Liver (tissue), 3 donors: Measurements from ENCODE around the gene SREBF2.

Experiments used
- CTCF ChIP-seq: fragments of 150-350 bp; IDR thresholded peaks from 2 replicates; pipeline ENCODE4 v1.5.1; 2017; ENCODE audit warnings: improper control_type of control experiment, low read depth, low read length; ENCODE audit not compliant: missing input control
- JUND ChIP-seq, 2 donors: IDR thresholded peaks; 2 replicates each; pipeline ENCODE4 v1.6.1; 2016; ENCODE audit warnings: antibody characterized with exemption in 2 of 2
- NR2F2 ChIP-seq: IDR thresholded peaks from 2 replicates; pipeline ENCODE4 v1.6.1; 2016; ENCODE audit warnings: antibody characterized with exemption
- RXRA ChIP-seq, 2 donors: IDR thresholded peaks; 2 replicates each; pipeline ENCODE4 v1.6.1; 2017 to 2018; ENCODE audit warnings: antibody characterized with exemption in 2 of 2, mild to moderate bottlenecking in 1 of 2
- YY1 ChIP-seq: IDR thresholded peaks from 2 replicates; pipeline ENCODE4 v1.6.1; 2016; ENCODE audit warnings: antibody characterized with exemption, mild to moderate bottlenecking
- donor health status: healthy.
- donor health status: healthy.

- no peak for TF ChIP-seq CTCF
- TF ChIP-seq JUND (IDR thresholded peaks at IDR 0.05): no peak
- TF ChIP-seq YY1: no peak
- no peak for TF ChIP-seq NR2F2
- no peak for TF ChIP-seq RXRA (IDR thresholded peaks at IDR 0.05)
Measured at GRCh38 chr22:41909310-41910049, 76.6 kb downstream of the SREBF2 start.
